ENCODE results near the gene ZNF511.

- TF ChIP-seq CTCF (conservative IDR thresholded peaks at IDR 0.05 in 1 of 2, IDR thresholded peaks at IDR 0.05 in 1 of 2; ENCODE audit: extremely low read depth in 1 of 2, insufficient read depth in 1 of 2, low read depth in 1 of 2, low read length in 2 of 2) = no peak
- no peak for TF ChIP-seq EZH2 (IDR thresholded peaks at IDR 0.05; ENCODE audit: borderline replicate concordance, low read length)
Measured at GRCh38 chr10:133355266-133355665, 46.6 kb downstream of the ZNF511 start.
